Upper lobe of left lung (tissue), 4 donors: Measurements from ENCODE around the gene RRAS2.

Experiments
- POLR2A ChIP-seq, 4 donors: fragments of 450-650 bp; IDR thresholded peaks; one replicate each; pipeline ENCODE4 v1.5.1; 2016 to 2017; ENCODE audit warnings: antibody characterized with exemption in 4 of 4, mild to moderate bottlenecking in 2 of 4
- TF ChIP-seq, protein P1 (sequence below), 6 experiments: fragments of 450-650 bp in 4 of 6; fragments of 200-600 bp in 2 of 6; sonication (generic) in 2 of 6; IDR thresholded peaks; one replicate each; pipeline ENCODE4 v1.5.1; 2016 to 2019; ENCODE audit warnings: antibody characterized with exemption in 6 of 6

DNA sequence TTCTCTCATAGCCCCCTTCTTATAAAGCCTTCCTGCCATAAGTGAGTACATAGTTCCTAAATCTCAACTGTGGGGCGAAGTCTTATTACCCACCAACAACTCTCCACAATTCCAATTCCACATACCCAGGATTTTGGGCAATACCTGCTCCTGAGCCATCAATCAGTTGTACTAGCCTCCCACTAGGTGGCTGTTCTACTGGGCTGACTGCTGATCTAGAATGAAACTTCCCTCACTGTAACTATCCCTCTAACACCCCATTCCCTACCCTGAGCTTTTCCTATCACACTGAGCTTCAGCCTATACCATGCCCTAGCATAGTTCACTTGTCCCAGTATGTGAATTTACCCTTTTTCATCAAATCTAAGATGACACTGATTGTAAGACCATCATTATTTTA lies 52.5 kb downstream of the RRAS2 start:
- TF ChIP-seq, protein P1, sequence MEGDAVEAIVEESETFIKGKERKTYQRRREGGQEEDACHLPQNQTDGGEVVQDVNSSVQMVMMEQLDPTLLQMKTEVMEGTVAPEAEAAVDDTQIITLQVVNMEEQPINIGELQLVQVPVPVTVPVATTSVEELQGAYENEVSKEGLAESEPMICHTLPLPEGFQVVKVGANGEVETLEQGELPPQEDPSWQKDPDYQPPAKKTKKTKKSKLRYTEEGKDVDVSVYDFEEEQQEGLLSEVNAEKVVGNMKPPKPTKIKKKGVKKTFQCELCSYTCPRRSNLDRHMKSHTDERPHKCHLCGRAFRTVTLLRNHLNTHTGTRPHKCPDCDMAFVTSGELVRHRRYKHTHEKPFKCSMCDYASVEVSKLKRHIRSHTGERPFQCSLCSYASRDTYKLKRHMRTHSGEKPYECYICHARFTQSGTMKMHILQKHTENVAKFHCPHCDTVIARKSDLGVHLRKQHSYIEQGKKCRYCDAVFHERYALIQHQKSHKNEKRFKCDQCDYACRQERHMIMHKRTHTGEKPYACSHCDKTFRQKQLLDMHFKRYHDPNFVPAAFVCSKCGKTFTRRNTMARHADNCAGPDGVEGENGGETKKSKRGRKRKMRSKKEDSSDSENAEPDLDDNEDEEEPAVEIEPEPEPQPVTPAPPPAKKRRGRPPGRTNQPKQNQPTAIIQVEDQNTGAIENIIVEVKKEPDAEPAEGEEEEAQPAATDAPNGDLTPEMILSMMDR (IDR thresholded peaks at IDR 0.05), result no peak
- no peak for TF ChIP-seq POLR2A (IDR thresholded peaks at IDR 0.05)
